ENCODE data around the gene GAP43. TPM values are rescaled to one million over a fixed set of nuclear protein-coding genes. Genes with fewer than 3 reads are reported as not detected.

The GAP43 gene
- total and polyA plus RNA-seq, 2 donors (not counting 1 experiment from before 2014, with no cell fraction given): 0.17 to 2.1 TPM

GRCh38 chr3:115699706-115700105, 76.4 kb downstream of the GAP43 start:
- DNase-seq (ENCODE audit: low read depth in 2 of 2): peak in 1 of 2 donors; percentile 82

DNA sequence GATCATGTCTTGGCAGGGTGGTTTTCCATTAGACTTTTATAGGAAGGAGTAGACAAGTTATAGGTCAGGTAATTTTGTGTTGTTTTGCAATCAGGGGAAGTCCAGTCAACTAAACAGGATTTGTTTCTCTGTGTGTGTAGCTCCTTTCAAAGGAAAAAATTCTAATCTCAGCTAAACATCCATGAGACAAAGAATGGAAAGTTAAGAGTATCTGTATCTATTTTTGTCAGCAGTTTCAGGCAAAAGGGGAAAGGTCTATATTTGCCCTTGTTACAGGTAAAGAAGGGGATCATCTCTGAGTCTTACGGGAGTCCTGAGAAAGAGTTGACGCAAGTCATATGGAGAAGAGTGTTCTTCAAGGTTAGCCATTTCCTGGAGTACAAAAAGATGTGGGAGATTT, 79.3 kb downstream of the GAP43 start:
- no peaks in the 10 kb centered on the region for H3K27me3 ChIP-seq (ENCODE audit: control insufficient read depth, insufficient read depth, low read length)
- no peak overlapping the region for H3K4me2 ChIP-seq (ENCODE audit: extremely low read depth, insufficient read depth, low read length)
- no peaks in the 10 kb centered on the region for H3K79me2 ChIP-seq (ENCODE audit: control insufficient read depth, insufficient read depth, low read length)
- TF ChIP-seq CTCF (conservative IDR thresholded peaks at IDR 0.05 in 1 of 2, IDR thresholded peaks at IDR 0.05 in 1 of 2; ENCODE audit: low read depth in 1 of 2, low read length in 2 of 2): no peak
- no peak for TF ChIP-seq EZH2 (IDR thresholded peaks at IDR 0.05; ENCODE audit: low read length, missing control alignments)
- H3K9me3 ChIP-seq (ENCODE audit: control insufficient read depth, insufficient read depth, low read depth, low read length): no peaks in the 10 kb centered on the region
- H4K20me1 ChIP-seq (ENCODE audit: control insufficient read depth, extremely low read depth, insufficient read depth, low read length): no peaks in the 10 kb centered on the region
- H3K36me3 ChIP-seq (ENCODE audit: control insufficient read depth, insufficient read depth, low read length): no peaks in the 10 kb centered on the region
- no peaks in the 10 kb centered on the region for H3K4me1 ChIP-seq (ENCODE audit: control insufficient read depth, extremely low read depth, insufficient read depth, low read length)
- H3K27ac ChIP-seq (ENCODE audit: insufficient read depth, low read length): no peak overlapping the region
- H2AFZ ChIP-seq (ENCODE audit: low read length): no peak overlapping the region
- H3K4me3 ChIP-seq (replicated peaks in 1 of 4; ENCODE audit: control extremely low read depth in 1 of 4, insufficient read depth in 1 of 4, low read depth in 3 of 4, low read length in 4 of 4): no peak overlapping the region
- no peak for DNase-seq (ENCODE audit: low read depth in 2 of 2)
- no peak overlapping the region for H3K9ac ChIP-seq (ENCODE audit: insufficient read depth, low read length)

More at GRCh38 chr3:115699706-115700105, 76.4 kb downstream of the GAP43 start:
- Histone ChIP-seq H3K36me3 (ENCODE audit: control insufficient read depth, insufficient read depth, low read length) (no peaks in the 10 kb centered on the region), H2AFZ (ENCODE audit: low read length) (no peak overlapping the region), H3K27ac (ENCODE audit: insufficient read depth, low read length) (no peak overlapping the region), H3K4me1 (ENCODE audit: control insufficient read depth, extremely low read depth, insufficient read depth, low read length) (no peaks in the 10 kb centered on the region), H3K4me2 (ENCODE audit: extremely low read depth, insufficient read depth, low read length) (no peak overlapping the region), H3K27me3 (ENCODE audit: control insufficient read depth, insufficient read depth, low read length) (no peaks in the 10 kb centered on the region), H4K20me1 (ENCODE audit: control insufficient read depth, extremely low read depth, insufficient read depth, low read length) (no peaks in the 10 kb centered on the region), H3K79me2 (ENCODE audit: control insufficient read depth, insufficient read depth, low read length) (no peaks in the 10 kb centered on the region), H3K4me3 (replicated peaks in 1 of 4; ENCODE audit: control extremely low read depth in 1 of 4, insufficient read depth in 1 of 4, low read depth in 3 of 4, low read length in 4 of 4) (no peak overlapping the region), H3K9ac (ENCODE audit: insufficient read depth, low read length) (no peak overlapping the region), H3K9me3 (ENCODE audit: control insufficient read depth, insufficient read depth, low read depth, low read length) (no peaks in the 10 kb centered on the region)
- no peak for TF ChIP-seq EZH2 (IDR thresholded peaks at IDR 0.05; ENCODE audit: low read length, missing control alignments)
- TF ChIP-seq CTCF (conservative IDR thresholded peaks at IDR 0.05 in 1 of 2, IDR thresholded peaks at IDR 0.05 in 1 of 2; ENCODE audit: low read depth in 1 of 2, low read length in 2 of 2): no peak

DNA sequence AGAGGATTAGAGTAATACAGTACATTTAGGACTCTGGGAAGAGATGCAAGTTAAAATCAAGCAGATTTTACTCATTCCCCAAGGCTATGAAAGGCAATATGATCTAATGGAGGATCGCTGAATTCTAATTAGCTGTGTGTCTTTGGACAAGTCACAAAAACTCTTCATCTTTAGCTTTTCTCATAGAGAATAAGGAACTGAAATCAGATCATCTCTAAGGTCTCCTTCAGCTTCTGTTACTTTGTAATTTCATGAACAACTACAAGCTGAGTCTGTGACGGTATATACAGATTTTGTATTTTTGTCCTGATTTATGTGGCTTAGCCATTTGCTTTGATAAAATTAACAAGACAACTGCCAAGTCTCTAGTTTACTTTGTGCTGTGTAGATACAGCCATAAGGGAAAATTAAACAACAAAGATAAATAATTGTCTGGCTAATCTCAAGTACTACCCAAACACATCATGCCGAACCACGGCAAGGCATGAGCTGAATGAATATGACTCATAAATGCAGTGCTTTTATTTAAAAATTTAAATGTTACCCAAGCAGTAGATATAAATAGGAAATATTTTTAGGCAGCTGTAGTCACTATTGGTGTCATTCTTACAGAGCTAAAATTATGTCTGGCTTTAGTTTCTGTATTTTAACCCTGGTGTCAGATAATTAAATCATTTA, 81.5 kb downstream of the GAP43 start:
- H3K27ac ChIP-seq (ENCODE audit: insufficient read depth, low read length): no peak overlapping the region
- DNase-seq (ENCODE audit: low read depth in 2 of 2): peak; percentile 56 to 67
- H2AFZ ChIP-seq (ENCODE audit: low read length): no peak overlapping the region

More for the DNA sequence above, 81.5 kb downstream of the GAP43 start:
- Histone ChIP-seq H3K9me3 (ENCODE audit: control insufficient read depth, insufficient read depth, low read depth, low read length) (no peaks in the 10 kb centered on the region), H3K36me3 (ENCODE audit: control insufficient read depth, insufficient read depth, low read length) (no peaks in the 10 kb centered on the region), H4K20me1 (ENCODE audit: control insufficient read depth, extremely low read depth, insufficient read depth, low read length) (no peaks in the 10 kb centered on the region), H3K4me2 (ENCODE audit: extremely low read depth, insufficient read depth, low read length) (peak overlapping the region; percentile 42), H3K27me3 (ENCODE audit: control insufficient read depth, insufficient read depth, low read length) (no peaks in the 10 kb centered on the region), H3K4me1 (ENCODE audit: control insufficient read depth, extremely low read depth, insufficient read depth, low read length) (no peaks in the 10 kb centered on the region), H3K79me2 (ENCODE audit: control insufficient read depth, insufficient read depth, low read length) (no peaks in the 10 kb centered on the region), H3K4me3 (replicated peaks in 1 of 4; ENCODE audit: control extremely low read depth in 1 of 4, insufficient read depth in 1 of 4, low read depth in 3 of 4, low read length in 4 of 4) (no peak overlapping the region), H3K9ac (ENCODE audit: insufficient read depth, low read length) (no peak overlapping the region)
- no peak for TF ChIP-seq EZH2 (IDR thresholded peaks at IDR 0.05; ENCODE audit: low read length, missing control alignments)
- TF ChIP-seq CTCF (conservative IDR thresholded peaks at IDR 0.05 in 1 of 2, IDR thresholded peaks at IDR 0.05 in 1 of 2; ENCODE audit: low read depth in 1 of 2, low read length in 2 of 2): no peak

Measured in fibroblast of lung (primary cell).